Middle frontal gyrus (tissue), 1 donor: ENCODE data around the gene KRTAP20-1.
A peak's percentile ranks its signal among the peaks of the same experiment; 100 is the strongest.

Experiments
- DNase-seq: peaks from one replicate; pipeline ENCODE4 v3.0.0-alpha.2; 2015; ENCODE audit warnings: low spot score; ENCODE audit errors: extremely low spot score

KRTAP20-1 gene

GRCh38 chr21:30616125-30616524 is at the start of gene KRTAP20-1:
Gene KRTAP20-1, plus strand, starts transcription at chr21:30616425. Its CDS starts 30 bp downstream, at chr21:30616455.
- no peak for DNase-seq

- DNase-seq = no peak
Observed at GRCh38 chr21:30567617-30568016, 48.6 kb upstream of the KRTAP20-1 start.

- no peak for DNase-seq
Observed at GRCh38 chr21:30577766-30578165, 38.5 kb upstream of the KRTAP20-1 start.

- DNase-seq = peak; percentile 20
Observed at GRCh38 chr21:30579346-30579745, 36.9 kb upstream of the KRTAP20-1 start.

- no peak for DNase-seq
Observed at GRCh38 chr21:30580132-30580531, 36.1 kb upstream of the KRTAP20-1 start.

GRCh38 chr21:30582870-30583269 is 33.4 kb upstream of the KRTAP20-1 start:
- DNase-seq = no peak

- DNase-seq = no peak
Observed at GRCh38 chr21:30590297-30590696, 25.9 kb upstream of the KRTAP20-1 start, which contains the start of gene KRTAP22-2. Gene KRTAP22-2, minus strand, starts transcription at chr21:30590397.

- no peak for DNase-seq
Observed at GRCh38 chr21:30592140-30592539, 24.1 kb upstream of the KRTAP20-1 start, which contains the start of gene KRTAP6-3. Gene KRTAP6-3, plus strand, starts transcription at chr21:30592440. Its CDS starts 6 bp downstream, at chr21:30592446.

GRCh38 chr21:30598802-30599201 is 17.4 kb upstream of the KRTAP20-1 start, which contains the start of gene KRTAP6-2:
Gene KRTAP6-2, minus strand, starts transcription at chr21:30598902. Its CDS starts 28 bp downstream, at chr21:30598874.
- DNase-seq = no peak

- no peak for DNase-seq
Observed at GRCh38 chr21:30600787-30601186, 15.4 kb upstream of the KRTAP20-1 start, which contains the start of gene KRTAP22-1. Gene KRTAP22-1, plus strand, starts transcription at chr21:30601087.

- no peak for DNase-seq
Observed at GRCh38 chr21:30605968-30606367, 10.3 kb upstream of the KRTAP20-1 start.

GRCh38 chr21:30612132-30612531 is 4.1 kb upstream of the KRTAP20-1 start:
- no peak for DNase-seq

- no peak for DNase-seq
Observed at GRCh38 chr21:30613836-30614235, 2.4 kb upstream of the KRTAP20-1 start, which contains the start of gene KRTAP6-1. Gene KRTAP6-1, minus strand, starts transcription at chr21:30613930. Its CDS starts 26 bp downstream, at chr21:30613904.

GRCh38 chr21:30615199-30615598 is 1.0 kb upstream of the KRTAP20-1 start:
- no peak for DNase-seq

GRCh38 chr21:30620080-30620479 is 3.9 kb downstream of the KRTAP20-1 start:
- no peak for DNase-seq

- DNase-seq = no peak
Observed at GRCh38 chr21:30620522-30620921, 4.3 kb downstream of the KRTAP20-1 start, which contains the start of gene KRTAP20-4. Gene KRTAP20-4, plus strand, starts transcription at chr21:30620627.

GRCh38 chr21:30623362-30623761 is 7.1 kb downstream of the KRTAP20-1 start:
- no peak for DNase-seq

GRCh38 chr21:30625449-30626165 is 9.4 kb downstream of the KRTAP20-1 start:
- DNase-seq = no peak

GRCh38 chr21:30628109-30628508 is 11.9 kb downstream of the KRTAP20-1 start:
- DNase-seq = no peak

GRCh38 chr21:30629200-30629599 is 13.0 kb downstream of the KRTAP20-1 start:
- no peak for DNase-seq

GRCh38 chr21:30634906-30635305 is 18.7 kb downstream of the KRTAP20-1 start, which contains the start of gene KRTAP20-2:
Gene KRTAP20-2, plus strand, starts transcription at chr21:30635206. Its CDS starts 58 bp downstream, at chr21:30635264.
- DNase-seq = no peak

- no peak for DNase-seq
Observed at GRCh38 chr21:30638686-30639085, 22.5 kb downstream of the KRTAP20-1 start.

GRCh38 chr21:30642564-30642963 is 26.3 kb downstream of the KRTAP20-1 start, which contains the start of gene KRTAP20-3:
Gene KRTAP20-3, plus strand, starts transcription at chr21:30642864.
- DNase-seq = no peak
